Duodenal mucosa (tissue), 2 donors: ENCODE results near the gene COQ7.

Experiments
- H3K27ac ChIP-seq: one replicate; pipeline ENCODE4 v1.7.0; 2013; ENCODE audit warnings: low read depth, low read length
- H3K27me3 ChIP-seq, 2 donors: one replicate each; pipeline ENCODE4 v1.7.0; 2013; ENCODE audit warnings: low read length in 2 of 2, control low read depth in 1 of 2; ENCODE audit not compliant: insufficient read depth in 2 of 2, control insufficient read depth in 1 of 2
- H3K36me3 ChIP-seq, 2 donors: one replicate each; pipeline ENCODE4 v1.7.0; 2013; ENCODE audit warnings: low read length in 2 of 2, control low read depth in 1 of 2; ENCODE audit not compliant: insufficient read depth in 2 of 2, control insufficient read depth in 1 of 2
- H3K4me1 ChIP-seq, 2 donors: one replicate each; pipeline ENCODE4 v1.7.0; 2013; ENCODE audit warnings: low read length in 2 of 2, control low read depth in 1 of 2; ENCODE audit not compliant: insufficient read depth in 2 of 2, control insufficient read depth in 1 of 2
- H3K4me3 ChIP-seq, 2 donors: one replicate each; pipeline ENCODE4 v1.7.0; 2013; ENCODE audit warnings: low read length in 2 of 2, low read depth in 1 of 2
- H3K9ac ChIP-seq, 2 donors: one replicate each; pipeline ENCODE4 v1.7.0; 2013; ENCODE audit warnings: low read length in 2 of 2, low read depth in 1 of 2
- H3K9me3 ChIP-seq, 2 donors: one replicate each; pipeline ENCODE4 v1.7.0; 2013; ENCODE audit warnings: low read length in 2 of 2, control low read depth in 1 of 2; ENCODE audit not compliant: control insufficient read depth in 1 of 2

Gene COQ7

DNA sequence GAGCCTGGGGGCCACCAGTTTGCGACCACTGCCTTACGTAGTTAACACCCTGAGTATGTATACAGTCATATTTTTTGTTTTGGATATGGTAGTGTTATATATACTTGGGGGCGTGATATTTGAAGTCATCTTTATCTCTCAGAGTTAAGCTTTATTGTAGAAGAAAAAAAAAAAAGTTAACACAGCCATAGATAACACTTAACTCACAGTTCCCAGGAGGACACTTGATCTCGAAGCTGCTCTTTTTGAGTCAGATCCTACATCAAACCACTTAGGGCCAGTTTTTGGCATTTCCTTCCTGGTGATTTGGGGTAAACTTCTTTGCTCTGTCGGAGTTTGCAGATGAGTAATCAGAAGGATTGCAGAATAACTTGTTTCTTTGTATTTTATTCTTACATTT is 52.1 kb downstream of the COQ7 start:
- Histone ChIP-seq H3K27me3 (no peaks in the 10 kb centered on the region), H3K27ac (peak overlapping the region; percentile 52), H3K36me3 (peaks cover 0 to 8% of the 10 kb centered on the region in 2 donors), H3K9me3 (no peaks in the 10 kb centered on the region), H3K4me1 (peaks cover 37 to 41% of the 10 kb centered on the region in 2 donors), H3K4me3 (peak overlapping the region in 1 of 2 donors; percentile 56), H3K9ac (no peak overlapping the region)

- Histone ChIP-seq H3K9ac (no peak overlapping the region), H3K4me3 (no peak overlapping the region), H3K9me3 (no peaks in the 10 kb centered on the region), H3K4me1 (peaks cover 19 to 28% of the 10 kb centered on the region in 2 donors), H3K36me3 (no peaks in the 10 kb centered on the region), H3K27ac (peak overlapping the region; percentile 11), H3K27me3 (no peaks in the 10 kb centered on the region)
Measured at GRCh38 chr16:19123535-19124178, 56.2 kb downstream of the COQ7 start.

DNA sequence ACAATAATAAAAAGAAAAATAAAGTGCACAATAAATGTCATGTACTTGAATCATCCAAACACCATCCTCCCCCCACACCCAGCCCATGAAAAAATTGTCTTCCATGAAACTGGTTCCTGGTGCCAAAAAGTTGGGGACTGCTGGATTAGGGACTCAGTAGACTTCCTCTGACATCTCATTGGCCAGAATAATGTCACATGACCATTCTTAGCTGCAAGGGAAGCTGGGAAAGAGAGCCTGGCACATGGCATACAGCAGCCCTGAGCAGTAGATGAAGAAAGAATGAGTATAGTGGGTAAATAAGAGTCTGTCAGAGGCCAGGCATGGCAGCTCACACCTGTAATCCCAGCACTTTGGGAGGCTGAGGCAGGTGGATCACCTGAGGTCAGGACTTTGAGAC is 58.9 kb downstream of the COQ7 start:
- Histone ChIP-seq H3K27ac (no peak overlapping the region), H3K9ac (no peak overlapping the region), H3K4me3 (no peak overlapping the region), H3K4me1 (peaks cover 23 to 26% of the 10 kb centered on the region in 2 donors), H3K27me3 (no peaks in the 10 kb centered on the region), H3K36me3 (no peaks in the 10 kb centered on the region), H3K9me3 (no peaks in the 10 kb centered on the region)

- Histone ChIP-seq H3K4me3 (no peak overlapping the region), H3K9me3 (no peaks in the 10 kb centered on the region), H3K9ac (no peak overlapping the region), H3K4me1 (peaks cover 32 to 35% of the 10 kb centered on the region in 2 donors), H3K27me3 (no peaks in the 10 kb centered on the region), H3K27ac (no peak overlapping the region), H3K36me3 (no peaks in the 10 kb centered on the region)
Measured at GRCh38 chr16:19127205-19127604, 59.8 kb downstream of the COQ7 start.

- no peaks in the 10 kb centered on the region for H3K36me3 ChIP-seq
- H3K9ac ChIP-seq = no peak overlapping the region
- H3K27me3 ChIP-seq = no peaks in the 10 kb centered on the region
- H3K9me3 ChIP-seq = no peaks in the 10 kb centered on the region
- peaks cover 33 to 37% of the 10 kb centered on the region in 2 donors for H3K4me1 ChIP-seq
- no peak overlapping the region for H3K4me3 ChIP-seq
- H3K27ac ChIP-seq = no peak overlapping the region
Measured at GRCh38 chr16:19127674-19128131, 60.3 kb downstream of the COQ7 start.

DNA sequence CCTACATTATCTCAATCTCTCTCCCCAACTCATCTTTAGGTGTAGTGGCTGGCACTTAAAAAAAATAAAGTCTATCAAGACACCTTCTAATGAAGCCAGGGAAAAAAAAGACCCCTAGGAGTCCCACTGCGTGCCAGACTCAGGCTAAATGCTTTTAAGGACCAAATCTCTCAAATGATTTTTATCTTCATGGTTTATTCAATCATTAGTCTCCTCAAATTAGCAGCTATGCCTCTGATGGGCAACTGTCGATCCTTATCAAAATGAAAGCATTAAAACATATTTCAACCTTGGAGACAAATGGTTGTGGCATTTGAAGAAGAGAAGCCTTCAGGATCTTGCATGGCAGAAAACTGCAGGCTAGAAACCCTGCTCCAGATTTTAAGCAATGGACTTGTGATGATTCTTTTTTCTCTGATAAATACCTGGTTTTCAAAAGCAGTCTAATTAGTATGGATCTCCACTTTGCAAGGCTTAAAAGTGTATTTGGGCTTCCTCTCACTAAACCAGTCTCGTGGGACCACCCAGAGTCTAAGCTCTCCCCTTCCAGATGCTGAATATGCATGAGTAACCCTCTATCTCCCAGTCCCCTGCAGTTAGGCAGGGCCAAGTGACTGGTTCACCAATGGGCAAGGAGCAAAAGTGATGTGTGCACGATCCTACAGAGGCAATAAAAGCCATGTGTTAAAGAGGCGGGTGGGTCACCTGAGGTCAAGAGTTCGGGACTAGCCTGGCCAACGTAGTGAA is 61.2 kb downstream of the COQ7 start:
- H3K4me1 ChIP-seq = peaks cover 33 to 37% of the 10 kb centered on the region in 2 donors
- no peaks in the 10 kb centered on the region for H3K36me3 ChIP-seq
- H3K27ac ChIP-seq = no peak overlapping the region
- no peak overlapping the region for H3K9ac ChIP-seq
- H3K27me3 ChIP-seq = no peaks in the 10 kb centered on the region
- H3K9me3 ChIP-seq = no peaks in the 10 kb centered on the region
- H3K4me3 ChIP-seq = no peak overlapping the region
